NCI-H1048 (cell line): ENCODE measurements around the gene TMEM150A.
"Not testable (repeated sequence)": the region's sequence is repeated elsewhere in the genome, so short reads cannot be mapped to it uniquely, and the experiment has no call there.

Source experiments
- DNase-seq: peaks from one replicate; lab custom pipeline; 2025; lab: John Stamatoyannopoulos, UW

TMEM150A gene

GRCh38 chr2:85564144-85564563 lies 38.3 kb downstream of the TMEM150A start:
- no peak for DNase-seq

GRCh38 chr2:85561280-85562212 lies 41.0 kb downstream of the TMEM150A start, which contains the start of gene GGCX:
Gene GGCX (minus strand): TSS chr2:85561493. CDS start chr2:85561428, 65 bp downstream.
- peak; percentile 87 for DNase-seq

- no peak for DNase-seq
Measured at GRCh38 chr2:85560812-85561279, 41.7 kb downstream of the TMEM150A start.

- DNase-seq: not testable (repeated sequence)
Measured at GRCh38 chr2:85560403-85560726, 42.1 kb downstream of the TMEM150A start.

- no peak for DNase-seq
Measured at GRCh38 chr2:85558160-85558559, 44.3 kb downstream of the TMEM150A start.

GRCh38 chr2:85557130-85557529 lies 45.4 kb downstream of the TMEM150A start:
- DNase-seq: no peak

- no peak for DNase-seq
Measured at GRCh38 chr2:85554980-85555612, 47.4 kb downstream of the TMEM150A start.

GRCh38 chr2:85553184-85553583 lies 49.3 kb downstream of the TMEM150A start:
- no peak for DNase-seq

GRCh38 chr2:85551698-85552678 lies 50.5 kb downstream of the TMEM150A start:
- peak; percentile 33 for DNase-seq

- no peak for DNase-seq
Measured at GRCh38 chr2:85550486-85550885, 52.0 kb downstream of the TMEM150A start.

- no peak for DNase-seq
Measured at GRCh38 chr2:85549826-85550225, 52.7 kb downstream of the TMEM150A start.

- DNase-seq: no peak
Measured at GRCh38 chr2:85549095-85549494, 53.4 kb downstream of the TMEM150A start.

- DNase-seq: no peak
Measured at GRCh38 chr2:85548608-85548900, 53.9 kb downstream of the TMEM150A start.
